GM18517 (cell line): Measurements from ENCODE around the gene MALAT1.
"Not testable (repeated sequence)": the region's sequence is repeated elsewhere in the genome, so short reads cannot be mapped to it uniquely, and the experiment has no call there.

Experiments
- ATAC-seq: cut with Tn5 transposase; IDR thresholded peaks from one replicate; pipeline ENCODE4 v1.9.1; 2021; ENCODE audit warnings: mild to moderate bottlenecking, moderate library complexity; ENCODE audit not compliant: unreplicated experiment

The MALAT1 gene

DNA sequence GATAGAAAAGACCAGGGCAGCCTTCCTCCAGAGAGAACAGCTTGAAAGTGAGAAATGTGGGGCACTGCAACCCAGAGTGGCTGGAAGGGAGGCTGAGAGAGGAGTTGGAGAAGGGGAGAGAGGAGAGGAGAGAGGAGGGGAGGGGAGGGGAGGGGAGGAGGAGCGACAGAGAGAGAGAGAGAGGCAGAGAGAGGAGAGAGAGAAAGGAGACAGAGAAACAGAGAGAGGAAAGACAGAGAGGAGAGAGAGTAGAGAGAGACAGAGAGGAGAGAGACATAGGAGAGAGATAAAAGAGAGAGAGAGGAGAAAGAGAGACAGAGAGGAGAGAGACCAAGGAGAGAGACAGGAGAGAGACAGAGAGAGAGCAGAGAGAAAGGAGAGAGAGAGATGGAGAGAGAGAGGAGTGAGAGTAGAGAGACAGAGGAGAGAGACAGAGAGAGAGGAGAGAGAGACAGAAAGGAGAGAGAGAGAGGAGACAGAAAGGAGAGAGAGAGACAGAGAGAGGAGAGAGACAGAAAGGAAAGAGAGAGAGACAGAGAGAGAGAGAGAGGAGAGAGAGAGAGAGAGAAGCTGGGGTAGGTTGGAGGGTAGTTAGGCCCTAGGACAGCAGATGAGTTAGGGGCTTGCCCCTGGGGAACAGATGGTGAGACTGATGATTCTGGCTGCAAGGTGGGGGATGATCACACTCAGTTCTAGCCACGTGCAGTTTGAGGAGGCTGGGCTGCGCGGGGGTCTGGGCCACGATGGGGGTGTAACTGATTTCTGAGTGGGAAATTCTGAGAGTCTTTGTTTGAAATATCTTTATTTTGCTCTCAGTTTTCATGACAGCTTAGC, 17.5 kb downstream of the MALAT1 start:
- no peak for ATAC-seq

DNA sequence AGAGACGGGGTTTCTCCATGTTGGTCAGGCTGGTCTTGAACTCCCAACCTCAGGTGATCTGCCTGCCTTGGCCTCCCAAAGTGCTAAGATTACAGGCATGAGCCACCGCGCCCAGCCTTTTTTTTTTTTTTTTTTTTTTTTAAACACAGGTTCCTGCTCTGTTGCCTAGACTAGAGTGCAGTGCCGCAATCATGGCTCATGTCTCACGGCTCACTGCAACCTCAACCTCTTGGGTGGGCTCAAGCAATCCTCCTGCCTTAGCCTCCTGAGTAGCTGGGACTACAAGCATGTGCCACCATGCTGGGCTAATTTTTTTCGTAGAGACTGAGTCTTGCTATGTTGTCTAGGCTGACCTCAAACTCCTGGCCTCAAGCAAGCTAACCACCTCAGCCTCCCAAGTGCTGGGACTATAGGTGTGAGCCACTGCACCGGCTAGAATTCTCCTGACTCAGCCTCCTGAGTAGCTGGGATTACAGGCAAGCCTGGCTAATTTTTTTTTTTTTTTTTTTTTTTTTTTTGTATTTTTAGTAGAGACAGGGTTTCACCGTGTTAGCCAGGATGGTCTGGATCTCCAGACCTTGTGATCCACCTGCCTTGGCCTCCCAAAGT, 20.2 kb downstream of the MALAT1 start:
- ATAC-seq: not testable (repeated sequence)

DNA sequence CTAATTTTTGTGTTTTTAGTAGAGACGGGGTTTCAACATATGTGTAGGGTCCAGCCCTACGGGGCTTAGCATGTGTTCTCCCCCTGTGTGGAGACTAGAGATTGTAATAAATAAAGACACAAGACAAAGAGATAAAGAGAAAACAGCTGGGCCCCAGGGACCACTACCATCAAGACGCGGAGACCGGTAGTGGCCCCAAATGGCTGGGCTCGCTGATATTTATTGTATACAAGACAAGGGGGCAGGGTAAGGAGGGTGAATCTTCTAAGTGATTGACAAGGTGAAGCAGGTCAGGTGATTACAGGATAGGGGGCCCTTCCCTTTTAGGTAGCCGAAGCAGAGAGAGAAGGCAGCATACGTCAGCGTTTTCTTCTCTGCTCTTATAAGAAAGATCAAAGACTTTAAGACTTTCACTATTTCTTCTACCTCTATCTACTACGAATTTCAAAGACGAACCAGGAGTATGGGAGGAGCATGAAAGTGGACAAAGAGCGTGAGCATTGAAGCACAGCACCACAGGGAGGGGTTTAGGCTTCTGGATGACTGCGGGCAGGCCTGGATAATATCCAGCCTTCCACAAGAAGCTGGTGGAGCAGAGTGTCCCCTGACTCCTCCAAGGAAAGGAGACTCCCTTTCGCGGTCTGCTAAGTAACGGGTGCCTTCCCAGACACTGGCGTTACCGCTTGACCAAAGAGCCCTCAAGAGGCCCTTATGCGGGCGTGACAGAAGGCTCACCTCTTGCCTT, 23.1 kb downstream of the MALAT1 start:
- ATAC-seq: not testable (repeated sequence)

DNA sequence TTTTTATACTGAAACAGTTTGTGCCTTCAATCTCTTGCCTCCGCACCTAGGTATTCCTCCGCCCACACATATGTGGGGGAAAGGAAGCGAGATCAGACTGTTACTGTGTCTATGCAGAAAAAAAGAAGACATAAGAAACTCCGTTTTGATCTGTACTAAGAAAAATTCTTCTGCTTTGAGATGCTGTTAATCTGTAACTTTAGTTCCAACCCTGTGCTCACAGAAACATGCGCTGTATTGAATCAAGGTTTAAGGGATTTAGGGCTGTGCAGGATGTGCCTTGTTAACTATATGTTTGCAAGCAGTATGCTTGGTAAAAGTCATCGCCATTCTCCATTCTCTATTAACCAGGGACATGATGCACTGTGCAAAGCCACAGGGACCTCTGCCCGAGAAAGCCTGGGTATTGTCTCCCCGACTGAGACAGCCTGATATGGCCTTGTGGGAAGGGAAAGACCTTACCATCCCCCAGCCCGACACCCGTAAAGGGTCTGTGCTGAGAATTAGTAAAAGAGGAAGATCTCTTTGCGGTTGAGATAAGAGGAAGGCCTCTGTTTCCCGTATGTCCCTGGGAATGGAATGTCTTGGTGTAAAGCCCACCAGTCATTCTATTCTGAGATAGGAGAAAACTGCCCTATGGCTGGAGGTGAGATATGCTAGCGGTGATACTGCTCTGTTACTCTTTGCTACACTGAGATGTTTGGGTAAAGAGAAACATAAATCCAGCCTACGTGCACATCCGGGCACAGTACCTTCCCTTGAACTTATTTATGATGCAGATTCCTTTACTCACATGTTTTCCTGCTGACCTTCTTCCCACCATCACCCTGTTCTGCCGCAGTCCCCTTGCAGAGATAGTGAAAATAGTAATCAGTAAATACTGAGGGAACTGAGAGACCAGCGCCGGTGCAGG, 24.1 kb downstream of the MALAT1 start:
- ATAC-seq: not testable (repeated sequence)

DNA sequence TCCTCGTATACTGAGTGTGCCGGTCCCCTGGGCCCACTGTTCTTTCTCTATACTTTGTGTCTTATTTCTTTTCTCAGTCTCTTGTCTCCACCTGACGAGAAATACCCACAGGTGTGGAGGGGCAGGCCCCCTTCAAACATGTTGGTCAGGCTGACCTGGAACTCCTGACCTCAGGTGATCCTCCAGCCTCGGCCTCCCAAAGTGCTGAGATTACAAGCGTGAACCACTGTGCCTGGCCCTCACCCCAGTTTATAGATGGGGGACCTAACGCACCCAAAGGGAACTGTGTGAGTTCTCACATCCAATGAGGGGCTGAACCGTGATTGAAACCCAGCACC, 24.8 kb downstream of the MALAT1 start:
- ATAC-seq: not testable (repeated sequence)

DNA sequence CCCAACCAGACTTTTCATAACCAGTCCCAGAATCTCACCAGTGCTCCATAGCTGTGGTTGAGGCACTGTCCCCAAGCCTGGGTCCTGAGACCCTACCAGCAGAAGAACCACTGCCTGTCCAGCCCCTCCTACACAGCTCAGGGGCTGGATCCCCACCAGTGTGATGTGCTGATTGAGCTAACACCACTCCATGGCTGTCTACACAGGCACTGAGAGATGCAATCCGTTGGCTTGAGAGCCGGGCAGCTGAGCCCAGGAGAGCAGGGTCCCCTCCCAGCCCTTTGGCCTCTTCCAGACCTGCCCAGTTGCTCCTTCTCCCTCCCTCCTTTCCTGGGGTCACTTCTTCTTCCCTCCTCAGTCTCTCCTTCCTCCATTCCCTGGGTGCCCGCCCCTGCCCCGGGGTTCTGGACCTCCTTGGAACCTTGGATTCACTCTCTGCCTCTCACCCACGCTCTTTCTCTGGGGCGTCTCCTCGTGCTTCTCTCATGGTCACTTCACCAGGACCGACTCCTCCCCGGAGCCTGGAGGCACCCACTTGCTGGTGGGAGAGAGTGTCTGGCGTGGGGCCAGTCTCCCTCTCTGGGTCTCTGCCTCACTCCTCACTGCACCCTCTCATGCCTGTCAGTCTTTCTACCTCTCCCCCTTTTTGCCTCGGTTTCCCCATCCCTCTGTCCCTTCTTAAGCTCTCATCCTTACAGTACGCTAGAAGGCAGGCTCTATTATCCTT, 25.3 kb downstream of the MALAT1 start:
- no peak for ATAC-seq

DNA sequence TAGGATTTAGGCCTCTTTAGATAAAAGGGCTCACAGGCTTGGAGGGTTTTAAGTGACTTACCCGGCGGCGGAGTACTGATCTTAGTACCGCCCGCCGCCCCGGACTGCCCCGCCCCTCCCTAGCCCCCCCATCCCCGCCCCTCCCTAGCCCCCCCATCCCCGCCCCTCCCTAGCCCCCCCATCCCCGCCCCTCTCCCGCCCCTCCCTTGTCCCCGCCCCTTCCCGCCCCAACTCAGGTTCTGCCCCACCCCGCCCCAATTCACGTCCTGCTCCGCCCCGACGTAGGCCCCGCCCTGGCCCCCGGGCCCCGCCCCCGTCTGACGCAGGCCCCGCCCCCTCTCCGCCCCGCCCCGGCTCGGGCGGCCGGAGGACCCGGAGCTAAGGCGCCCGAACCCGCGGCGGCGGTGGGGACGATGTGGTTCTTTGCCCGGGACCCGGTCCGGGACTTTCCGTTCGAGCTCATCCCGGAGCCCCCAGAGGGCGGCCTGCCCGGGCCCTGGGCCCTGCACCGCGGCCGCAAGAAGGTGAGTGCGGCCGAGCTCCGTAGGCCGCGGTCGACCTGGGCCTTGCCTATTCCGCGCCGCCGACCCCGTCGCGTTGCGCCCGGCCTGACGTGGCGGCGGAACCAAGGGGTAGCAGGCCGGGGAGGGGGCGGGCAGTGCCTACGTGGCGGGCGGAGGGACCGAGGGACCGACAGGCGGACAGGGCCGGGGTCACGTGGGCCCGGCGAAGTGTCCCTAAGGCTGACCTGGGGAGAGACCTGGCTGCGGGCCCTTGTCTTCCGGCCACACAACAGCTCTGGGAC, 26.1 kb downstream of the MALAT1 start, which contains the start of gene SCYL1:
SCYL1 (plus strand) TSS at position 343 of the 805 bp plus-strand sequence; CDS start at position 414, 71 bp downstream.
- ATAC-seq: peak; percentile 46

DNA sequence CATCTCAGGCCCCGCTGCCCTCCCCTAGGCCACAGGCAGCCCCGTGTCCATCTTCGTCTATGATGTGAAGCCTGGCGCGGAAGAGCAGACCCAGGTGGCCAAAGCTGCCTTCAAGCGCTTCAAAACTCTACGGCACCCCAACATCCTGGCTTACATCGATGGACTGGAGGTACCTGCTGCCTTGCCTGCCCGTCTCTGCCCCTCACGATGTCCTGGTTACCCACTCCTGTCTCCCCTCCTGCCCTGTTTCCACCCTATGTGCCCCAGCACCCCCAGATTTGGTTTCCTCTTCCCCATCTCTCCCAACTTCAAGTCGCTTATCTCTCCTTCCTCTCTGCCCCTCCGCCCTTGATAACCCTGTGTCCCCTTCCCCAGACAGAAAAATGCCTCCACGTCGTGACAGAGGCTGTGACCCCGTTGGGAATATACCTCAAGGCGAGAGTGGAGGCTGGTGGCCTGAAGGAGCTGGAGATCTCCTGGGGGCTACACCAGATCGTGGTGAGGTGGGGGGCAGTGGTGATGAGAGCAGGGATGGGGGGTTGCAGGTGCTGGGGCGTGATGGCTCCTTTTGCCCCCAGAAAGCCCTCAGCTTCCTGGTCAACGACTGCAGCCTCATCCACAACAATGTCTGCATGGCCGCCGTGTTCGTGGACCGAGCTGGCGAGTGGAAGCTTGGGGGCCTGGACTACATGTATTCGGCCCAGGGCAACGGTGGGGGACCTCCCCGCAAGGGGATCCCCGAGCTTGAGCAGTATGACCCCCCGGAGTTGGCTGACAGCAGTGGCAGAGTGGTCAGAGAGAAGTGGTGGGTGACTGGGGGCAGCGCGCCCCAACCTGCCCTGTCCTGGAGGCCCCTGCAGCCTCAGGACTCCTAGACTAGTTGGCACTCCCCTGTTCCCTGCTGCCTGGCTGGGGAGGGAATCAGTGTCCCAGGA, 27.0 kb downstream of the MALAT1 start:
- no peak for ATAC-seq

DNA sequence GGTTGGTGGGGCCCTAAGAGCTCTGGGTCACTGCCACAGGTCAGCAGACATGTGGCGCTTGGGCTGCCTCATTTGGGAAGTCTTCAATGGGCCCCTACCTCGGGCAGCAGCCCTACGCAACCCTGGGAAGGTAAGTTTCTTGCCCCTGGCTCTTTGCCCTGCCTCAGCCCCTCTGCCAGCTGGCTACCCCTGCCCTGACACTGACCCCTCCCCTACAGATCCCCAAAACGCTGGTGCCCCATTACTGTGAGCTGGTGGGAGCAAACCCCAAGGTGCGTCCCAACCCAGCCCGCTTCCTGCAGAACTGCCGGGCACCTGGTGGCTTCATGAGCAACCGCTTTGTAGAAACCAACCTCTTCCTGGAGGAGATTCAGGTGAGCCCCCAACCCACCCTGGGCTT, 27.9 kb downstream of the MALAT1 start:
- no peak for ATAC-seq

DNA sequence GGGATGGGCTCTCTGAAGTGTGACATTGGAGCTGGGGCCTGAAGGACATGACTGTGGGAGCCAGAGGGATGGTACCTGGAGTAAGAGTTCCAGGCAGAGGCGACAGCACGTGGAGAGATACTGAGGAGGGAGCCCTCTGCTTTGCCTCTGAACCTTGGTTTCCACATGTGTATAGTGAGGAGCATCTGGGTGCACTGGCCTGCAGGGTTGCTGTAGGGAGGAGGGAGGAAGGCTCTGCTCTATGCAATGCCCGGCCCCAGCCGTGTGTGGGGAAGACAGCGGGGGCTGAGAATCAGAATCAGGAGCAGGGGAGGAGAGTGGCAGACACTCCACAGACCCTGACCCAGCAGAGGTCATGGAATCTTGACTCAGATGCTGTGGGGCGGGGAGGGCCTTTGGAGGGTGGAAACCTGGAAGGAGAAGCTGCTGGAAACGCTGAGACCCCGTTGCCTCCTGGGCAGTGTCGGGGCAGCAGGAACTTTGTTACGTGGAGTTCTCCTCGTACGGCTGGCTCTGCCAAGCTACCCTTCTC, 30.0 kb downstream of the MALAT1 start:
- no peak for ATAC-seq

DNA sequence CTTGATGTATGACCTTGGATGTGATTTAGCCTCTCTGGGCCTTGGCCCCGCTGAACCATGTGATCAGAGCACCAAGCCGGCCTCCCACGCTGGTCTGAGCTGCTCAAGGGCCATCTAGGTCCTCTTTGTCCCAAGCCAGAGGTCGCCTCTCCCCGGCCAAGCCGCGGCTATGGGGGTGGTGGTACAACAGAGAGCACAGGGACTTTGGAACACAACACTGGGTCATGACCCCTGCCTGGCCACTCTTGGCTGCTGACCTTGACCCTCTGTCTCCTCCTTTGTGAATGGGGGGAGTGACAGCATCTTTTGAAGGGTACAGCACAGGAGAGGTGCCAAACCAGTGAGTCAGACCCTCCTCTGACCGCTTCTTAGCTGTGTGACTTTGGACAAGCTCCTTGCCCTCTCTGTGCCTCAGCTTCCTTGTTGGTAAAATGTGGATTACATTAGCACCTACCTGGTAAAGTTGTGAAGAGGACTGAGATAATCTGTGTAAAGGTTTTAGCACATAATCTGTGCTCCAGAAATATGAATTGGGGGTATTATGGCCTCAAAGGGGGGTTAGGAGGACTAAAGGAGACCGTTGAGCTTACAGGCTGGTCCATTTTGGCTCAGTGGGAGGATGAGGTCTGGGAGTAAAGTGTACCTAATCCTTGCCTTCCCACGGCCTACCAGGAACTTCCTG, 30.8 kb downstream of the MALAT1 start:
- ATAC-seq: no peak

DNA sequence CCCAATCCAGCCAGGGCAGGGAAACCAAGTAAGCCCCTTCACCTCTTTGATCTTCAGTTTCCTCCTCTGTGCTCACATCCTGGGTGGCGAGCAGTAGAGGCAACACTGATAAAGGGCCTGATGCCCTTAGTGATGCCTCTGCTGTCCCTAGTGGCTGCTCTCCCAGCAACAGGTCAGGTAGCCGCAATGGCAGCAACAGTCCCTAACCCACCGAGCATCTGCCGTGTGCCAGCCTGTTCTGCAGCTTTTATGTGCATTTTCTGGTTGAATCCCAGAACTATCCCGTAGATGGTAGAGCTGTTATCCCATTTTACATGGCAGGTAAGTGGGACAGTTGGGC, 31.3 kb downstream of the MALAT1 start:
- ATAC-seq: no peak

DNA sequence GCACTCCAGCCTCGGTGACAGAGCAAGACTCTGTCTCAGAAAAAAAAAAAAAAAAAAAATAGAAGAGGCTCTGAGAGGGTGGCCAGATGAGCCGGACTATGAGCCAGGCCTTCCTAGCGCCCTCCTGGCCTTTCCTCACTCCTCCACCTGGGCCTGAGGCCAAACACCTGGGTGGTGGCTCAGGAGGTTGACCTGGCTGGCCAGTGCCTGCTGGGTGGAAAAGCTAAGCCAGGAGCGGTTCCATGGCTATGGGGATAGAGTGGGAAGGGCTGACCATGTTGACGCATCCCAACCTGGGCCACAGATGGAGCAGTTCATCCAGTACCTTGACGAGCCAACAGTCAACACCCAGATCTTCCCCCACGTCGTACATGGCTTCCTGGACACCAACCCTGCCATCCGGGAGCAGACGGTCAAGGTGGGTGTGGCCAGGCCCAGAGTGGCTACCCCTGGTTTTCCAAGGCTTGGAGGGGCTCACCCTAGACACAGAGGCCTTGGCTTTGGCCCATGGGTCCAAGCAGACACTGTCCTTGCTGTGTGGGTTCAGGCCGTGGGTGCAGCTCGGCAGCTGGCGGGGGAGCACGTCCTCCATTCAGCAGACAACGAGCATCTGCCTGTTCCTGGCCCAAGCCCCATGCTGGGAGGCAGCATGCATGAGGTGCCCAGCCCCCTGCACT, 33.7 kb downstream of the MALAT1 start:
- ATAC-seq: no peak

DNA sequence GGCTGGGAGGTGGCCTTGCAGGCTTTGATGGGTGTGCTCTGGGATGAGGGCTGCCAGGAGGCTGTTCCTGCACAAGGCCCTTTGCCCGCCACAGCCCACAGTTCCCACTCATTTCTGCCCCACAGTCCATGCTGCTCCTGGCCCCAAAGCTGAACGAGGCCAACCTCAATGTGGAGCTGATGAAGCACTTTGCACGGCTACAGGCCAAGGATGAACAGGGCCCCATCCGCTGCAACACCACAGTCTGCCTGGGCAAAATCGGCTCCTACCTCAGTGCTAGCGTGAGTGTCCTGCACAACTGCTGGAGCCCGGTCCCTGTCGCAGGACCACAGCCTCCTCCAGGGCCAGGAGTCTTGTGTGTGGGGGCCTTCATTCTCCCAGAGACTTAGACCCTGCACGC, 36.3 kb downstream of the MALAT1 start:
- ATAC-seq: no peak

DNA sequence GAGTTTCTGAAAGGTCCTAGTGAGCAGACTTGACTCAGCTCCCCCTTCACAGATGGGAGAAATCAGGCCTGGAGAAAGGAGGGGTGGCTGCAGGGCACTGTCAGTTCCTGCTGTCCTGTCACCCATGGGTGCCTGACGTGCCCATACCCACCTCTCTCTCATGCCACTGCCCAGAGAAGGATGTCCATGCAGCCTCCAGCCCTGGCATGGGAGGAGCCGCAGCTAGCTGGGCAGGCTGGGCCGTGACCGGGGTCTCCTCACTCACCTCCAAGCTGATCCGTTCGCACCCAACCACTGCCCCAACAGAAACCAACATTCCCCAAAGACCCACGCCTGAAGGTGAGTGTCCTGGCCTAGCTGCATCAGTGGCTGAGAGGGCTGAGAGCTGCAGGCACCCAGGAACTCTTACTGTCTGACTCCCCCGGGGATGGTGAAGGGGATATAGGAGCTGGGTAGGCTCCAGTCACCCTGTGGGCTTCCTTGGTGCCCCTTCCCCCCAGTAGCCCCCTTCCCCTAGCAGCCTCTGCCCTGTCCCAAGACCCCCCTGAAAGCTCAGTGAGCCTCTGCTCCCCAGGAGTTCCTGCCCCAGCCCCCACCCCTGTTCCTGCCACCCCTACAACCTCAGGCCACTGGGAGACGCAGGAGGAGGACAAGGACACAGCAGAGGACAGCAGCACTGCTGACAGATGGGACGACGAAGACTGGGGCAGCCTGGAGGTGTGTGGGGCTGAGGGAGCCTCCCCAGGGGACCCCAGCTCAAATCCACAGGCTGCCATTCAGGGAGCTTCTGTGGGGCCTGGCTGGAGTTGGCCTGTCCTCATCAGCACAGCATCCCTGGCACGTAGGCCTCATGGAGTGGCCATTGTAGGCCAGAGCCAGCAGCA, 37.8 kb downstream of the MALAT1 start:
- ATAC-seq: no peak

DNA sequence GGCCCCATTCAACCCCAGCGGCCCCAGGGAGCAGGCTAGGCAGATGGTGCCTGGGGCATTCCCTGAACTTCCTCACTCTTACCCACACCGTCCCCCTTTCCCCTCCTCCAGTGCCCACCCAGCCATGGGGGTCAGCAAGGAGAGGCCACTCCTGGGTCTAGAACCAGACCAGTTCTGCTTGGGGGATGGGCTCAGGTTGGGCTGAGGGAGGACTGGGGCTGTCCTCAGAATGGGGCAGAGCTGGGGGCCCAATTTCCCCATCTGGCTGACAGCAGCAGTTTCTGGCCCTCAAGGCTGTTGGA, 38.4 kb downstream of the MALAT1 start:
- no peak for ATAC-seq
